Cardiac septum (tissue), 1 donor: ENCODE measurements around the gene LRRIQ3. TPM values are rescaled to one million over a fixed set of nuclear protein-coding genes. Genes with fewer than 3 reads are reported as not detected.
"Not testable (repeated sequence)": the region's sequence is repeated elsewhere in the genome, so short reads cannot be mapped to it uniquely, and the experiment has no call there.

Experiments
- DNase-seq: peaks from one replicate; pipeline ENCODE4 v3.0.0-alpha.2; 2020; ENCODE audit warnings: low spot score
- intact Hi-C: fragments of 100-400 bp; cut with DNase I; formaldehyde crosslinking; loops from one replicate; pipeline ENCODE4 v1.14.0; 2022
- total RNA-seq: library from RNA; stranded (reverse); fragmentation: NEBNext Ultra II Directional; extraction: Animal tissue kit (Norgen Biotek cat#: 25700); gene quantifications from one replicate; pipeline ENCODE4 v1.2.1, GENCODE V29; 2021
- donor health status: DM: no; HTN: no; CAD: no.

Gene LRRIQ3
- total RNA-seq, 1 donor from 2014 or later: 0.43 TPM

- no peak for DNase-seq
- intact Hi-C loops: no loop called here
These were observed 52.9 kb downstream of the LRRIQ3 start for GRCh38 chr1:74145086-74145485.

GRCh38 chr1:74117370-74117769 lies 80.6 kb downstream of the LRRIQ3 start:
- intact Hi-C loops, DNase-seq: not testable (repeated sequence)

- no peak for DNase-seq
- intact Hi-C loops: no loop called here
These were observed 84.6 kb downstream of the LRRIQ3 start for GRCh38 chr1:74113333-74113732.

- DNase-seq: no peak
These were observed 90.6 kb downstream of the LRRIQ3 start for GRCh38 chr1:74107394-74107793.

GRCh38 chr1:74091371-74091770 lies 106.6 kb downstream of the LRRIQ3 start:
- DNase-seq: no peak
- intact Hi-C loops: no loop called here

More at GRCh38 chr1:74107394-74107793, 90.6 kb downstream of the LRRIQ3 start:
- intact Hi-C loops: no loop called here

- intact Hi-C loops: no loop called here
These were observed 114.8 kb downstream of the LRRIQ3 start for GRCh38 chr1:74083128-74083527.

GRCh38 chr1:74065081-74065480 lies 132.9 kb downstream of the LRRIQ3 start:
- no peak for DNase-seq
- intact Hi-C loops: no loop called here

More at GRCh38 chr1:74083128-74083527, 114.8 kb downstream of the LRRIQ3 start:
- no peak for DNase-seq

- DNase-seq: no peak
- intact Hi-C loops: no loop called here
These were observed 140.3 kb downstream of the LRRIQ3 start for GRCh38 chr1:74057719-74058118.

GRCh38 chr1:74053407-74053806 lies 144.6 kb downstream of the LRRIQ3 start:
- intact Hi-C loops: no loop called here
- DNase-seq: no peak

- DNase-seq: no peak
These were observed 147.6 kb downstream of the LRRIQ3 start for GRCh38 chr1:74050386-74050785.

GRCh38 chr1:74038042-74038441 lies 159.9 kb downstream of the LRRIQ3 start:
- DNase-seq: no peak
- intact Hi-C loops: no loop called here

More at GRCh38 chr1:74050386-74050785, 147.6 kb downstream of the LRRIQ3 start:
- intact Hi-C loops: no loop called here

GRCh38 chr1:74012583-74012982 lies 185.4 kb downstream of the LRRIQ3 start:
- DNase-seq: no peak
- intact Hi-C loops: no loop called here

GRCh38 chr1:74011736-74012135 lies 186.2 kb downstream of the LRRIQ3 start:
- DNase-seq: no peak
- intact Hi-C loops: no loop called here

GRCh38 chr1:74010206-74010605 lies 187.8 kb downstream of the LRRIQ3 start:
- intact Hi-C loops: no loop called here
- no peak for DNase-seq

- DNase-seq: no peak
- intact Hi-C loops: no loop called here
These were observed 192.4 kb downstream of the LRRIQ3 start for GRCh38 chr1:74005533-74005932.

- no peak for DNase-seq
- intact Hi-C loops: no loop called here
These were observed 194.2 kb downstream of the LRRIQ3 start for GRCh38 chr1:74003806-74004205.

- no peak for DNase-seq
- intact Hi-C loops: no loop called here
These were observed 199.5 kb downstream of the LRRIQ3 start for GRCh38 chr1:73998348-73998959.

- no peak for DNase-seq
These were observed 217.5 kb downstream of the LRRIQ3 start for GRCh38 chr1:73980324-73981040.

GRCh38 chr1:73979684-73980083 lies 218.3 kb downstream of the LRRIQ3 start:
- no peak for DNase-seq
- intact Hi-C loops: no loop called here

More at GRCh38 chr1:73980324-73981040, 217.5 kb downstream of the LRRIQ3 start:
- intact Hi-C loops: no loop called here

- DNase-seq: no peak
- intact Hi-C loops: no loop called here
These were observed 219.0 kb downstream of the LRRIQ3 start for GRCh38 chr1:73978964-73979363.
